ENCODE results near the gene RSPO3.

DNA sequence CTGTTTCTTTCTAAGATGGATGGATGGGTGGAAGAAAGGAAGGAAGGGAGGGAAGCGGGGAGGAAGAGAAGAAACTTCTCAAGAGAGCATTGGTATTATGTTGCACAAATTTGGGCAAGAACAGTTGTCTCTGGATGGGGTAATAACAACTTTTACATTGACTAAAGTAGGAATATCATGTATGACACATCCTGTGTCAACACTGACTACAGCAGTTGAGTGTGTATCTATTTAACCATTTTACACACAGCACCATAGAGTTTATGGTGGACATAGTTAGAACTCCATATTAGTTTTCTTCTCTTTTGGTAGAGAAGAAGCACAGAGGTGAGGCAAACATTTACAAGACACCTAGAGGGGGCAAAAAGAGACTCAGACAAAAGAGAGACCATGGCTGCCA lies 103.9 kb downstream of the RSPO3 start:
- no peak for TF ChIP-seq POLR2A (IDR thresholded peaks at IDR 0.05)
- TF ChIP-seq, protein P1, sequence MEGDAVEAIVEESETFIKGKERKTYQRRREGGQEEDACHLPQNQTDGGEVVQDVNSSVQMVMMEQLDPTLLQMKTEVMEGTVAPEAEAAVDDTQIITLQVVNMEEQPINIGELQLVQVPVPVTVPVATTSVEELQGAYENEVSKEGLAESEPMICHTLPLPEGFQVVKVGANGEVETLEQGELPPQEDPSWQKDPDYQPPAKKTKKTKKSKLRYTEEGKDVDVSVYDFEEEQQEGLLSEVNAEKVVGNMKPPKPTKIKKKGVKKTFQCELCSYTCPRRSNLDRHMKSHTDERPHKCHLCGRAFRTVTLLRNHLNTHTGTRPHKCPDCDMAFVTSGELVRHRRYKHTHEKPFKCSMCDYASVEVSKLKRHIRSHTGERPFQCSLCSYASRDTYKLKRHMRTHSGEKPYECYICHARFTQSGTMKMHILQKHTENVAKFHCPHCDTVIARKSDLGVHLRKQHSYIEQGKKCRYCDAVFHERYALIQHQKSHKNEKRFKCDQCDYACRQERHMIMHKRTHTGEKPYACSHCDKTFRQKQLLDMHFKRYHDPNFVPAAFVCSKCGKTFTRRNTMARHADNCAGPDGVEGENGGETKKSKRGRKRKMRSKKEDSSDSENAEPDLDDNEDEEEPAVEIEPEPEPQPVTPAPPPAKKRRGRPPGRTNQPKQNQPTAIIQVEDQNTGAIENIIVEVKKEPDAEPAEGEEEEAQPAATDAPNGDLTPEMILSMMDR (IDR thresholded peaks at IDR 0.05), result no peak

Measured in thyroid gland (tissue), 4 donors.